Testis (tissue), 3 donors: ENCODE measurements around the gene INTS7. TPM values are rescaled to one million over a fixed set of nuclear protein-coding genes. Genes with fewer than 3 reads are reported as not detected.

Experiments used
- DNase-seq: peaks from one replicate; pipeline ENCODE4 v3.0.0-alpha.2; 2019
- H3K27ac ChIP-seq, 2 donors: fragments of 200-600 bp; sonication (generic); one replicate each; pipeline ENCODE4 v1.5.1; 2019
- H3K27me3 ChIP-seq: fragments of 200-600 bp; sonication (generic); one replicate; pipeline ENCODE4 v1.5.1; 2019
- H3K36me3 ChIP-seq: fragments of 200-600 bp; sonication (generic); one replicate; pipeline ENCODE4 v1.5.1; 2017; ENCODE audit warnings: low read depth; ENCODE audit errors: missing control alignments
- H3K4me1 ChIP-seq: fragments of 200-600 bp; sonication (generic); one replicate; pipeline ENCODE4 v1.5.1; 2019
- H3K4me3 ChIP-seq, 2 donors: fragments of 200-600 bp; sonication (generic); one replicate each; pipeline ENCODE4 v1.5.1; 2017 to 2019
- H3K9me3 ChIP-seq: fragments of 200-600 bp; sonication (generic); one replicate; pipeline ENCODE4 v1.5.1; 2017
- CTCF ChIP-seq, 3 experiments: fragments of 450-650 bp in 2 of 3; fragments of 200-600 bp in 1 of 3; sonication (generic) in 1 of 3; IDR thresholded peaks; one replicate each; pipeline ENCODE4 v1.5.1; 2016 to 2019; ENCODE audit warnings: antibody characterized with exemption in 3 of 3, mild to moderate bottlenecking in 2 of 3, moderate library complexity in 1 of 3
- POLR2A ChIP-seq: fragments of 450-650 bp; IDR thresholded peaks from one replicate; pipeline ENCODE4 v1.6.1; 2017; ENCODE audit warnings: antibody characterized with exemption, mild to moderate bottlenecking, moderate library complexity
- WGBS, 2 donors: methylation state at CpG; one replicate each; pipeline ENCODE4 v1.1.5; 2018; 5-methylcytosine and 5-hydroxymethylcytosine counted together
- intact Hi-C: fragments of 100-400 bp; cut with DNase I; formaldehyde crosslinking; loops from one replicate; pipeline ENCODE4 v1.15.1; 2023; ENCODE audit warnings: low total_unique reads
- microRNA-seq, 2 donors: library from miRNA; unstranded; fragments of <30 nt; microRNA quantifications; one replicate each; pipeline ENCODE4, GENCODE V29; 2016; ENCODE audit warnings: borderline number of aligned reads in 2 of 2, borderline replicate concordance in 1 of 2
- polyA plus RNA-seq: library from polyadenylated mRNA; stranded (reverse); fragments of 350-450 nt; fragmentation: Illumina TruSeq; extraction: RNeasy Lipid Tissue Mini Kit (QIAGEN cat#74804); gene quantifications from one replicate; pipeline ENCODE4 v1.2.3, GENCODE V29; 2014; ENCODE audit warnings: low read depth, low replicate concordance; ENCODE audit not compliant: insufficient read depth
- small RNA-seq, 2 donors: library from RNA; depleted of rRNA; stranded (forward); fragments of <200 nt; gene quantifications; one replicate each; pipeline ENCODE3, GENCODE V24; 2016
- total RNA-seq, 2 donors: library from RNA; depleted of rRNA; stranded (reverse); fragments of >200 nt; gene quantifications; one replicate each; pipeline ENCODE4 v1.2.3, GENCODE V29; 2016

Gene INTS7
- total and polyA plus RNA-seq, 3 donors from 2014 or later = 29.9 to 51.1 (median 35.6) TPM

GRCh38 chr1:211892577-211892976 is 142.8 kb downstream of the INTS7 start:
- intact Hi-C loops = no loop called here
- DNase-seq = no peak
- no peaks in the 10 kb centered on the region for H3K9me3 ChIP-seq

GRCh38 chr1:211891708-211892107 is 143.6 kb downstream of the INTS7 start:
- intact Hi-C loops = no loop called here
- Histone ChIP-seq H3K4me3 (no peak overlapping the region), H3K27me3 (no peaks in the 10 kb centered on the region), H3K27ac (no peak overlapping the region), H3K36me3 (no peaks in the 10 kb centered on the region), H3K9me3 (no peaks in the 10 kb centered on the region), H3K4me1 (no peaks in the 10 kb centered on the region)
- 68 to 71% methylated on average over 1 of the region's 1 CpG for WGBS, 2 donors
- DNase-seq = no peak
- TF ChIP-seq CTCF (IDR thresholded peaks at IDR 0.05) = no peak
- TF ChIP-seq POLR2A = no peak

More at GRCh38 chr1:211892577-211892976, 142.8 kb downstream of the INTS7 start:
- Histone ChIP-seq H3K27me3 (no peaks in the 10 kb centered on the region), H3K36me3 (no peaks in the 10 kb centered on the region), H3K4me3 (no peak overlapping the region), H3K27ac (no peak overlapping the region), H3K4me1 (no peaks in the 10 kb centered on the region)
- TF ChIP-seq POLR2A (no peak), CTCF (IDR thresholded peaks at IDR 0.05) (no peak)
- 41 to 46% methylated on average over 3 of the region's 3 CpGs for WGBS, 2 donors

Small RNA genes lying within 50 kb of the gene (microRNA-seq; reads per million reads assigned to microRNA genes)
- gene MIR3122 = 0 reads per million in 2 donors

Small RNA genes lying within 50 kb of the gene (small RNA-seq; reads per million reads assigned to genes)
- gene MIR3122 (0 reads per million in 2 donors), gene RF00568 (0 reads per million in 2 donors)

Other genes starting within 250 kb of the INTS7 start
- 10 to 100 TPM; 44.1 to 70.5 TPM for gene LPGAT1, start 204.8 kb downstream of the INTS7 start, total RNA-seq
- 43.0 TPM for gene LPGAT1, start 204.8 kb downstream of the INTS7 start, polyA plus RNA-seq
- gene DTL, start 191 bp upstream of the INTS7 start, total RNA-seq = 10 to 100 TPM; 25.3 to 25.4 TPM
- gene DTL, start 191 bp upstream of the INTS7 start, polyA plus RNA-seq = 45.1 TPM
- 10 to 100 TPM; 19.9 to 26.9 TPM for gene PPP2R5A, start 249.9 kb upstream of the INTS7 start, total RNA-seq
- gene PPP2R5A, start 249.9 kb upstream of the INTS7 start, polyA plus RNA-seq = 37.8 TPM